Liver (tissue), 9 donors: ENCODE measurements around the gene IRF8. TPM values are rescaled to one million over a fixed set of nuclear protein-coding genes. Genes with fewer than 3 reads are reported as not detected.

Experiments
- DNase-seq: peaks from one replicate; pipeline ENCODE4 v3.0.0-alpha.2; 2017; ENCODE audit warnings: low spot score
- H3K27ac ChIP-seq, 2 donors: one replicate each; pipeline ENCODE4 v1.7.0; 2013; ENCODE audit warnings: inconsistent platforms in 2 of 2, low read length in 2 of 2, control low read depth in 1 of 2, low read depth in 1 of 2, mild to moderate bottlenecking in 1 of 2
- H3K27me3 ChIP-seq, 4 donors: one replicate each; pipeline versions ENCODE4 v1.6.1 to v1.7.0; 2013; ENCODE audit warnings: low read length in 3 of 4, inconsistent platforms in 1 of 4, mild to moderate bottlenecking in 1 of 4, moderate library complexity in 1 of 4; ENCODE audit not compliant: control insufficient read depth in 4 of 4, insufficient read depth in 4 of 4
- H3K36me3 ChIP-seq, 4 donors: one replicate each; pipeline versions ENCODE4 v1.6.1 to v1.7.0; 2013; ENCODE audit warnings: low read length in 3 of 4, mild to moderate bottlenecking in 3 of 4, low read depth in 1 of 4, moderate library complexity in 1 of 4; ENCODE audit not compliant: control insufficient read depth in 4 of 4, insufficient read depth in 3 of 4
- H3K4me1 ChIP-seq, 4 donors: one replicate each; pipeline versions ENCODE4 v1.6.1 to v1.7.0; 2013; ENCODE audit warnings: low read length in 3 of 4, mild to moderate bottlenecking in 3 of 4, moderate library complexity in 1 of 4; ENCODE audit not compliant: control insufficient read depth in 4 of 4, insufficient read depth in 4 of 4
- H3K4me3 ChIP-seq, 3 donors: one replicate each; pipeline versions ENCODE4 v1.6.1 to v1.7.0; 2013; ENCODE audit warnings: low read length in 3 of 3, control low read depth in 1 of 3, low read depth in 1 of 3, mild to moderate bottlenecking in 1 of 3
- H3K9ac ChIP-seq, 2 donors: one replicate each; pipeline ENCODE4 v1.7.0; 2013; ENCODE audit warnings: low read length in 2 of 2, mild to moderate bottlenecking in 2 of 2, moderate library complexity in 2 of 2, control low read depth in 1 of 2, low read depth in 1 of 2
- H3K9me3 ChIP-seq, 4 donors: one replicate each; pipeline versions ENCODE4 v1.6.1 to v1.7.0; 2013; ENCODE audit warnings: low read length in 3 of 4; ENCODE audit not compliant: control insufficient read depth in 4 of 4
- CTCF ChIP-seq: fragments of 150-350 bp; IDR thresholded peaks from 2 replicates; pipeline ENCODE4 v1.5.1; 2017; ENCODE audit warnings: improper control_type of control experiment, low read depth, low read length; ENCODE audit not compliant: missing input control
- EGR1 ChIP-seq, 2 donors: IDR thresholded peaks; 2 replicates each; pipeline ENCODE4 v1.6.1; 2016 to 2018; ENCODE audit warnings: antibody characterized with exemption in 2 of 2, low read depth in 2 of 2
- FOXA1 ChIP-seq: IDR thresholded peaks from 2 replicates; pipeline ENCODE4 v1.6.1; 2016; ENCODE audit warnings: antibody characterized with exemption
- FOXA2 ChIP-seq: IDR thresholded peaks from 2 replicates; pipeline ENCODE4 v1.6.1; 2016; ENCODE audit warnings: antibody characterized with exemption
- GABPA ChIP-seq, 2 donors: IDR thresholded peaks in 1 of 2; conservative IDR thresholded peaks in 1 of 2; 2 replicates each; pipeline ENCODE4 v1.6.1; 2016; ENCODE audit warnings: antibody characterized with exemption in 2 of 2, mild to moderate bottlenecking in 1 of 2, moderate library complexity in 1 of 2
- HNF4A ChIP-seq, 2 donors: conservative IDR thresholded peaks; 2 replicates each; pipeline ENCODE4 v1.6.1; 2016; ENCODE audit warnings: antibody characterized with exemption in 2 of 2, mild to moderate bottlenecking in 2 of 2
- JUND ChIP-seq, 2 donors: IDR thresholded peaks; 2 replicates each; pipeline ENCODE4 v1.6.1; 2016; ENCODE audit warnings: antibody characterized with exemption in 2 of 2
- NR2F2 ChIP-seq: IDR thresholded peaks from 2 replicates; pipeline ENCODE4 v1.6.1; 2016; ENCODE audit warnings: antibody characterized with exemption
- RAD21 ChIP-seq, 2 donors: IDR thresholded peaks; 2 replicates each; pipeline ENCODE4 v1.6.1; 2016; ENCODE audit warnings: antibody characterized with exemption in 2 of 2, mild to moderate bottlenecking in 2 of 2
- SP1 ChIP-seq: IDR thresholded peaks from 2 replicates; pipeline ENCODE4 v1.6.1; 2018; ENCODE audit warnings: antibody characterized with exemption, mild to moderate bottlenecking
- TAF1 ChIP-seq: conservative IDR thresholded peaks from 2 replicates; pipeline ENCODE4 v1.6.1; 2016; ENCODE audit warnings: antibody characterized with exemption, mild to moderate bottlenecking
- YY1 ChIP-seq: IDR thresholded peaks from 2 replicates; pipeline ENCODE4 v1.6.1; 2016; ENCODE audit warnings: antibody characterized with exemption, mild to moderate bottlenecking
- ZBTB33 ChIP-seq: IDR thresholded peaks from 2 replicates; pipeline ENCODE4 v1.6.1; 2016; ENCODE audit warnings: antibody characterized with exemption
- WGBS: extraction: QIAGEN DNeasy Blood & Tissue Kit; methylation state at CpG from one replicate; pipeline ENCODE4 v1.1.7; 2013; 5-methylcytosine and 5-hydroxymethylcytosine counted together
- polyA plus RNA-seq, 2 donors: library from polyadenylated mRNA; stranded (reverse) in 1 of 2; unstranded in 1 of 2; fragments of 200-250 nt in 1 of 2; fragments of >200 nt in 1 of 2; fragmentation: Nextera tagmentation in 1 of 2; extraction: Ambion mirVana in 1 of 2; gene quantifications; one replicate each; pipeline versions ENCODE4 v1.2.1 to v1.2.3, GENCODE V29; 2013 to 2015
- total RNA-seq, 2 donors: library from RNA; depleted of rRNA; stranded (reverse); fragments of >200 nt; gene quantifications; one replicate each; pipeline ENCODE4 v1.2.3, GENCODE V29; 2014
- TF ChIP-seq, protein P1 (sequence below): IDR thresholded peaks from 2 replicates; pipeline ENCODE4 v1.6.1; 2016; ENCODE audit warnings: antibody characterized with exemption, mild to moderate bottlenecking
- TF ChIP-seq, protein P2 (sequence below): IDR thresholded peaks from 2 replicates; pipeline ENCODE4 v1.6.1; 2016; ENCODE audit warnings: antibody characterized with exemption
- donor health status: healthy.
- donor health status: healthy.
- donor health status: healthy.
- donor health status: healthy.
- donor health status: healthy.

The IRF8 gene
- total and polyA plus RNA-seq, 4 donors, result 5.1 to 25.8 (median 12.3) TPM

- Histone ChIP-seq H3K27me3 (no peaks in the 10 kb centered on the region), H3K9ac (no peak overlapping the region), H3K4me1 (no peaks in the 10 kb centered on the region), H3K9me3 (no peaks in the 10 kb centered on the region), H3K27ac (no peak overlapping the region), H3K36me3 (no peaks in the 10 kb centered on the region), H3K4me3 (no peak overlapping the region)
- no peak for DNase-seq
- 90% methylated on average over 19 of the region's 19 CpGs for WGBS
- no peak for TF ChIP-seq EGR1 (IDR thresholded peaks at IDR 0.05; ENCODE audit: low read depth in 2 of 2)
- TF ChIP-seq, protein P1, sequence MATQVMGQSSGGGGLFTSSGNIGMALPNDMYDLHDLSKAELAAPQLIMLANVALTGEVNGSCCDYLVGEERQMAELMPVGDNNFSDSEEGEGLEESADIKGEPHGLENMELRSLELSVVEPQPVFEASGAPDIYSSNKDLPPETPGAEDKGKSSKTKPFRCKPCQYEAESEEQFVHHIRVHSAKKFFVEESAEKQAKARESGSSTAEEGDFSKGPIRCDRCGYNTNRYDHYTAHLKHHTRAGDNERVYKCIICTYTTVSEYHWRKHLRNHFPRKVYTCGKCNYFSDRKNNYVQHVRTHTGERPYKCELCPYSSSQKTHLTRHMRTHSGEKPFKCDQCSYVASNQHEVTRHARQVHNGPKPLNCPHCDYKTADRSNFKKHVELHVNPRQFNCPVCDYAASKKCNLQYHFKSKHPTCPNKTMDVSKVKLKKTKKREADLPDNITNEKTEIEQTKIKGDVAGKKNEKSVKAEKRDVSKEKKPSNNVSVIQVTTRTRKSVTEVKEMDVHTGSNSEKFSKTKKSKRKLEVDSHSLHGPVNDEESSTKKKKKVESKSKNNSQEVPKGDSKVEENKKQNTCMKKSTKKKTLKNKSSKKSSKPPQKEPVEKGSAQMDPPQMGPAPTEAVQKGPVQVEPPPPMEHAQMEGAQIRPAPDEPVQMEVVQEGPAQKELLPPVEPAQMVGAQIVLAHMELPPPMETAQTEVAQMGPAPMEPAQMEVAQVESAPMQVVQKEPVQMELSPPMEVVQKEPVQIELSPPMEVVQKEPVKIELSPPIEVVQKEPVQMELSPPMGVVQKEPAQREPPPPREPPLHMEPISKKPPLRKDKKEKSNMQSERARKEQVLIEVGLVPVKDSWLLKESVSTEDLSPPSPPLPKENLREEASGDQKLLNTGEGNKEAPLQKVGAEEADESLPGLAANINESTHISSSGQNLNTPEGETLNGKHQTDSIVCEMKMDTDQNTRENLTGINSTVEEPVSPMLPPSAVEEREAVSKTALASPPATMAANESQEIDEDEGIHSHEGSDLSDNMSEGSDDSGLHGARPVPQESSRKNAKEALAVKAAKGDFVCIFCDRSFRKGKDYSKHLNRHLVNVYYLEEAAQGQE, result no peak
- no peak for TF ChIP-seq JUND (IDR thresholded peaks at IDR 0.05)
- TF ChIP-seq TAF1, result no peak
- no peak for TF ChIP-seq SP1
Measured at GRCh38 chr16:85862476-85863383, 36.2 kb upstream of the IRF8 start.

- no peaks in the 10 kb centered on the region for H3K9me3 ChIP-seq
- H3K9ac ChIP-seq, result no peak overlapping the region
- H3K4me1 ChIP-seq, result no peaks in the 10 kb centered on the region
- no peak for DNase-seq
- H3K36me3 ChIP-seq, result no peaks in the 10 kb centered on the region
- H3K27ac ChIP-seq, result no peak overlapping the region
- 96% methylated on average over 5 of the region's 5 CpGs for WGBS
- H3K4me3 ChIP-seq, result no peak overlapping the region
- TF ChIP-seq FOXA2, result no peak
- TF ChIP-seq CTCF, result no peak
- TF ChIP-seq YY1, result no peak
- no peak for TF ChIP-seq GABPA (IDR thresholded peaks at IDR 0.05 in 1 of 2, conservative IDR thresholded peaks at IDR 0.05 in 1 of 2)
- no peak for TF ChIP-seq JUND (IDR thresholded peaks at IDR 0.05)
- TF ChIP-seq FOXA1, result no peak
- no peak for TF ChIP-seq RAD21 (IDR thresholded peaks at IDR 0.05)
- TF ChIP-seq, protein P2, sequence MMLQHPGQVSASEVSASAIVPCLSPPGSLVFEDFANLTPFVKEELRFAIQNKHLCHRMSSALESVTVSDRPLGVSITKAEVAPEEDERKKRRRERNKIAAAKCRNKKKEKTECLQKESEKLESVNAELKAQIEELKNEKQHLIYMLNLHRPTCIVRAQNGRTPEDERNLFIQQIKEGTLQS, result no peak
- TF ChIP-seq NR2F2, result no peak
- TF ChIP-seq ZBTB33, result no peak
- no peak for TF ChIP-seq HNF4A (conservative IDR thresholded peaks at IDR 0.05)
- TF ChIP-seq, protein P1, result no peak
- no peaks in the 10 kb centered on the region for H3K27me3 ChIP-seq
Measured at GRCh38 chr16:85863384-85863774, 35.6 kb upstream of the IRF8 start.
